Activated naive CD8-positive, alpha-beta T cell (primary cell): ENCODE data around the gene WNT1.

Experiments used
- H3K27ac Mint-ChIP-seq: one replicate; pipeline ENCODE4 v1.8.0; 2021; ENCODE audit warnings: mixed read lengths
- H3K27me3 Mint-ChIP-seq: one replicate; pipeline ENCODE4 v1.8.0; 2021; ENCODE audit warnings: mixed read lengths
- H3K36me3 Mint-ChIP-seq: one replicate; pipeline ENCODE4 v1.8.0; 2021; ENCODE audit warnings: mixed read lengths
- H3K4me1 Mint-ChIP-seq: one replicate; pipeline ENCODE4 v1.8.0; 2021; ENCODE audit warnings: low read depth, mixed read lengths
- H3K4me3 Mint-ChIP-seq: one replicate; pipeline ENCODE4 v1.8.0; 2021; ENCODE audit warnings: mild to moderate bottlenecking, mixed read lengths
- H3K9me3 Mint-ChIP-seq: one replicate; pipeline ENCODE4 v1.8.0; 2021; ENCODE audit warnings: low read depth, mixed read lengths

The WNT1 gene

DNA sequence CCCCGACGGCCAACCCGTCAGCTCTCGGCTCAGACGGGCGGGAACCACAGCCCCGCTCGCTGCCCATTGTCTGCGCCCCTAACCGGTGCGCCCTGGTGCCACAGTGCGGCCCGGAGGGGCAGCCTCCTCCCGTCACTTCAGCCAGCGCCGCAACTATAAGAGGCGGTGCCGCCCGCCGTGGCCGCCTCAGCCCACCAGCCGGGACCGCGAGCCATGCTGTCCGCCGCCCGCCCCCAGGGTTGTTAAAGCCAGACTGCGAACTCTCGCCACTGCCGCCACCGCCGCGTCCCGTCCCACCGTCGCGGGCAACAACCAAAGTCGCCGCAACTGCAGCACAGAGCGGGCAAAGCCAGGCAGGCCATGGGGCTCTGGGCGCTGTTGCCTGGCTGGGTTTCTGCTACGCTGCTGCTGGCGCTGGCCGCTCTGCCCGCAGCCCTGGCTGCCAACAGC is at the start of gene WNT1:
TSS of gene WNT1 (plus strand) at position 32 of the 450 bp plus-strand sequence. CDS start at position 361, 329 bp downstream.
- Mint-ChIP-seq H3K27ac (peak within 1 kb of the TSS; percentile 41), H3K9me3 (no peaks in the 10 kb centered on the region), H3K4me1 (peaks cover 45% of the 10 kb centered on the region), H3K4me3 (peak within 1 kb of the TSS; percentile 84), H3K36me3 (no peaks in the 10 kb centered on the region), H3K27me3 (peaks cover 5% of the 10 kb centered on the region)

DNA sequence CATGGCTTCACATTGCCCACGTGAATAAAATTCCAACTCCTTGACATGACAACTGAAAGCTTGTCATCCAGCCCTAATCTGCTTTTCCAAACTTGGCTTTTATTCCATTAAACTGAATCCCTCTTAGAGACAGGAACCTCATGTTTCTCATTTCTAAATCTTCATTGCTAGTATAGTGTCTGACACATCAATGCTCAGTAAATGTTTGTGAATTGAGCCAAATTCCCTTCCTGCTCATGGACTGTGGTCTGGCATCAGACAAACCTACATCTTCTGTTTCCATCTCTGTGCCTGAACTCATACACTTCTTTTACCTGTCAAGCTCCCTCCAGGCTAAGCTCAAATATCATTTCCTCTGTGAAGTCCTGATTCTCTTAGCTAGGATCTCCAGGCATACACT is 48.6 kb upstream of the WNT1 start:
- Mint-ChIP-seq H3K27me3 (no peaks in the 10 kb centered on the region), H3K9me3 (no peaks in the 10 kb centered on the region), H3K4me1 (peaks cover 35% of the 10 kb centered on the region), H3K36me3 (peaks cover 16% of the 10 kb centered on the region), H3K27ac (no peak overlapping the region), H3K4me3 (no peak overlapping the region)

DNA sequence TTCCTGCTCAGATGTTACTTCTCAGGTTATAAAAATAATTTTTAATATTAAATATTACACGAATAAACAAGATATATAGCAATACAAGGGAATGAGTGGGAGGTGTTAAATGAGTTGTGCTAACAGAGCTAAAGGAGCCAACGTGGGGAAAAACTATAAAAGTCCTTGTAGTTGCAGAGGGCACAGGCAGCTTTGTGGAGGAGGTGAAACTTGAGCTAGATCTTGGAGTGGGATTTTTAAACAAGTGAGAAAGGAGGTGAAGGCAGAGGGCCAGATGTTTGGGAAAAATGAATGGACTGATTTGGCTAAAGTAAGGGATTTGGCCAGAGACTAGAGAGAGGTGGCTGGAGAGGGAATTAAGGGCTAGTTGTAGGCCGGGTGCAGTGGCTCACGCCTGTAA is 47.6 kb upstream of the WNT1 start:
- Mint-ChIP-seq H3K9me3 (no peaks in the 10 kb centered on the region), H3K27me3 (no peaks in the 10 kb centered on the region), H3K36me3 (peaks cover 16% of the 10 kb centered on the region), H3K4me1 (peaks cover 35% of the 10 kb centered on the region), H3K27ac (no peak overlapping the region), H3K4me3 (no peak overlapping the region)

DNA sequence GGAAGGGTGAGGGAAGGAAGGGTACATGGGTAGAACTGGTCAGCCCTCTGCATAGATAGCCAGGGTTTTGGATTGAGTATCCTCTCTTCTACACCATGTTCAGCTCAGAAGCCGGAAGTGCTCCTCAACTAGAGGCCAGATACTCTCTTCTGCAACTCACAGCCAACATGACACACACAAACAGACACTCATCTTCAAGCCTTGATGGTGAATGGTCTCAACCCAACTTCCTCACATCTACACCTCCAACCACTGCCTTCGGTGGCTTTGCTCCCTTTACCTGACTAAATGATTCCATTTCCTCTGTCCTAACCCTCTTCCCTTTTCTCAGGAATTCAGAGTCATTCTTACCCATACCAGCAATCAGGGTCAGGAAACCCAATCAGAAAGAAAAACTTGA is 45.2 kb upstream of the WNT1 start:
- Mint-ChIP-seq H3K27ac (peak overlapping the region; percentile 64), H3K4me1 (peaks cover 24% of the 10 kb centered on the region), H3K9me3 (no peaks in the 10 kb centered on the region), H3K36me3 (peaks cover 16% of the 10 kb centered on the region), H3K27me3 (no peaks in the 10 kb centered on the region), H3K4me3 (no peak overlapping the region)

DNA sequence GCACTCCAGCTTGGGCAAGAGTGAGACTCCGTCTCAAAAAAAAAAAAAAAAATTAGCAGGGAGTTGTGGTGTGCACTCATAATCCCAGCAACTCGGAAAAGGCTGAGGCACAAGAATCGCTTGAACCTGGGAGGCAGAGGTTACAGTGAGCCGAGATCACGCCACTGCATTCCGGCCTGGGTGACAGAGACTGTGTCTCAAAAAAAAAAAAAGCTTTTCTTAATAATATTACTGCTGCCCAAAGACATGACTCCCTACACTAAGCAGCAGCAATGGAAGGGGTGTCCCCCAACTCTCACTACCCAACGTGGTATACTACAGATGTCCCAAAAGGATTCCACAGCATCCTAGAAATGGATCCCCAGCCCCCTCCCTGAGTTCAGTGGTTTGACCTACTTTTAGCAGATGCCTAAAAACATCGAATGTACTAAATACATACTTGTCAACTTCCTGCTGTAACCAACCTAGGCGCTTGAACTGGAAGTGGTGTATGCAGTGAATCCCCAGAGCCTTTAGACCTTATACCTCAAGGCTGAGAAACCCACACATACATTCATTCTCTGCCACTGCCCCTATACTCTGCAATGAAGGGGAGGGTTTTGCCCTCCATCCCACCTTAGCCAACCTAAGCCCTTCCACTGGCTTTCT is 44.3 kb upstream of the WNT1 start:
- Mint-ChIP-seq H3K27ac (peak overlapping the region; percentile 34), H3K4me1 (peaks cover 24% of the 10 kb centered on the region)

DNA sequence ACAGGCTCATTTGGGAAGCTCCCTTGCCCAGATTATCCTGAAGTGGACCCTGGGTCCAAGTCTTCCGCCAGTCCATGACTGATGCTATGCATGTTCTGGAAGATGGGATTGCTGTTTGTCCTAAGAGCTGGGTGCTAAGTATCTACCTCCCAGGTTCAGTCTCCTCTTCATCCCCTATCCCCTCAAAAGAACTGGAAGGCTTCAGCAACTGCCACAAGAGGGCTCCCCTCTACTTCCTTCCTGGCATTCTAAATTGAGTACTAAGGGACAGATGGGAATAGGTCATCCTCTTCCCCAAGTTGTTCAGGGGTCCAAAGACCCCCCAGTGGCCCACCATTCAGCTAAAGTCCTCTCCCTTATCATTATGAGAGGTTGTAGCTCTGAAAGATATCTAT is 43.8 kb upstream of the WNT1 start:
- H3K4me1 Mint-ChIP-seq, result peaks cover 24% of the 10 kb centered on the region
- no peaks in the 10 kb centered on the region for H3K9me3 Mint-ChIP-seq
- no peaks in the 10 kb centered on the region for H3K27me3 Mint-ChIP-seq
- no peak overlapping the region for H3K27ac Mint-ChIP-seq
- H3K4me3 Mint-ChIP-seq, result no peak overlapping the region
- H3K36me3 Mint-ChIP-seq, result peaks cover 16% of the 10 kb centered on the region

More for the DNA sequence above, 44.3 kb upstream of the WNT1 start:
- no peak overlapping the region for H3K4me3 Mint-ChIP-seq
- H3K27me3 Mint-ChIP-seq, result no peaks in the 10 kb centered on the region
- peaks cover 16% of the 10 kb centered on the region for H3K36me3 Mint-ChIP-seq
- no peaks in the 10 kb centered on the region for H3K9me3 Mint-ChIP-seq

DNA sequence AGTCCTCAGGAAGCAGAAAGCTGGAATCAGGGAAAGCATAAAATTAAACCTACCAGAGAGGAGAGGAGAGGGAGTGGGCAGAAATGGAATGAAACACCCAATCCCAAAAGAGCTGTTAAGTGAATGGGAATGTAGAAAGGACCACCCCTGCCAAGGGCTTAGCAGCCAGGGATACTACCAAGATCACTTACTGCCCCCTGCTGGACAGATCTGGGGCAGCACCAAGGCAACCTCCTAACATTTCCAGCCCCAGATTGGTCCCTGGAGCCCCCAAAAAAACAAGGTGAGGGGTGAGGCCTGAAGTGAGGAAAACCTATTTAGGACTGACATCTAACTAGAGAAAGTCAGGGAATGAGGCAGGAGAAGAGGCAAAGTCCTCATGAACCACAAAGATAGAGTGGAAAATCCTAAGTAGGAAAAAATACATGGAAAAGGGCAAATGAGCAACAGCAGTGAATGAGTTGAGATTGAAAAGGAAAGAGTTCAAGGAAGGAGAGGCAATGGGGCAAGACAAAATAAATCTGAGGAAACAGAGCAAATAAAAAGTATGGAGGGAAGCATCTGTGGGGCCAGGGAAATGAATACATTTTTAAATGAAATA is 41.6 kb upstream of the WNT1 start:
- Mint-ChIP-seq H3K36me3 (peaks cover 7% of the 10 kb centered on the region), H3K27me3 (no peaks in the 10 kb centered on the region), H3K9me3 (no peaks in the 10 kb centered on the region), H3K27ac (no peak overlapping the region), H3K4me1 (peaks cover 23% of the 10 kb centered on the region), H3K4me3 (no peak overlapping the region)

DNA sequence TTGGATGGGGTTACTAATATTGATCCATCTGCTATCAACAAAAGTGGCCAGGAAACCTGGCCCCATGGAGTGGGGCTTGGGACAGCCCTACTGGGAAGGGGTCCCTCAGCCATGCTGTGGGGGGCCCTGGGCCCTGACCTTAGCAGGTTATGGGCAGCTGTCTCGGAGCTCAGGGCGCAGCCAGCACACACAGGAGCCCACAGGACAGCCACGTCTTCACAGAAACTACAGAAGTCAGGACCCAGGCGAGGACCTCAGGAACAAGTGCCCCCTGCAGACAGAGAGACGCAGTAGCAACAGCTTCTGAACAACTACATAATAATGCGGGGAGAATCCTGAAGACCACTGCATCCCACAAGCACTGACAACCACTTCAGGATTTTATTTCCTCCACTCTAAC is 41.0 kb upstream of the WNT1 start:
- Mint-ChIP-seq H3K4me3 (no peak overlapping the region), H3K27ac (no peak overlapping the region), H3K27me3 (no peaks in the 10 kb centered on the region), H3K4me1 (peaks cover 23% of the 10 kb centered on the region), H3K36me3 (peaks cover 7% of the 10 kb centered on the region), H3K9me3 (no peaks in the 10 kb centered on the region)

DNA sequence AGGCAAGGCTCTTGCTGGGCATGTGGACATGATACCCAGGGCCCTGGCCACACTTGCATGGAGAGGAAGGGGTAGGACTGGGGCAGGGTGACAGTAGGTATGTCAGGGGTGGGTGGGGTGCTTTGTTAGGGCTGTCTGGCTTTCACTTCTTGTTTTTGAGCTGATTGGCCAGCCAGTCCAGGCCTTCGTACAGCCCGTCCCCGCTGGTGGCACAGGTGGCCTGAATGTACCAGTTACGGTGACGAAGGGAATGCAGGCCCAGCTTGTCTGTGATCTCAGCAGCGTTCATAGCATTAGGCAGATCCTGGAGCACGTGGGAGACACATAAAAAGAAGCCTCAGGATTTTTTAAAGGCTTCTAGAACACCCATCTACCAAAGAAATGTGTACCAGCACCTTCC is 39.3 kb upstream of the WNT1 start:
- H3K4me1 Mint-ChIP-seq, result peaks cover 12% of the 10 kb centered on the region
- no peak overlapping the region for H3K4me3 Mint-ChIP-seq
- H3K27me3 Mint-ChIP-seq, result no peaks in the 10 kb centered on the region
- H3K9me3 Mint-ChIP-seq, result no peaks in the 10 kb centered on the region
- H3K27ac Mint-ChIP-seq, result no peak overlapping the region
- H3K36me3 Mint-ChIP-seq, result no peaks in the 10 kb centered on the region

DNA sequence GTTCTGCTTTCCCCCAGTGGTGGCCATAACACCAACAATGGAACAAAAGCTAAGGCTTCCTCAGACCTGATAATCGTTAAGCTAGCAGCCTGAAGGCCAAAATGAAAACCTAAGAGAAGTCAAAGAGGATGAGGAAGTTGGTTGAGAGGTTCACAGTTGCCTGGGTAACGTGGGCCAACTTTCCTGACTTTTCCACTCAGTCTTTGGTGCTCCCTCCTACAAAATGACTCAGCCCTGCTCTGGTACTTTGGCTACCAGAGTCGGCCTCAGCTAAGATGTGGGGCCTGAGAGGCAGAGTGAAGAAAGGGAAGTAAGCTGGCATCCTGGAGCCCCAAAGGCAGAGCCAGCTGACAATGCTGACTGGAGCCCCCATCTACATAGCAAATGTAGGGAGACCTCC is 37.9 kb upstream of the WNT1 start:
- H3K27ac Mint-ChIP-seq, result no peak overlapping the region
- no peaks in the 10 kb centered on the region for H3K36me3 Mint-ChIP-seq
- H3K4me1 Mint-ChIP-seq, result peaks cover 5% of the 10 kb centered on the region
- no peak overlapping the region for H3K4me3 Mint-ChIP-seq
- H3K27me3 Mint-ChIP-seq, result no peaks in the 10 kb centered on the region
- H3K9me3 Mint-ChIP-seq, result no peaks in the 10 kb centered on the region

DNA sequence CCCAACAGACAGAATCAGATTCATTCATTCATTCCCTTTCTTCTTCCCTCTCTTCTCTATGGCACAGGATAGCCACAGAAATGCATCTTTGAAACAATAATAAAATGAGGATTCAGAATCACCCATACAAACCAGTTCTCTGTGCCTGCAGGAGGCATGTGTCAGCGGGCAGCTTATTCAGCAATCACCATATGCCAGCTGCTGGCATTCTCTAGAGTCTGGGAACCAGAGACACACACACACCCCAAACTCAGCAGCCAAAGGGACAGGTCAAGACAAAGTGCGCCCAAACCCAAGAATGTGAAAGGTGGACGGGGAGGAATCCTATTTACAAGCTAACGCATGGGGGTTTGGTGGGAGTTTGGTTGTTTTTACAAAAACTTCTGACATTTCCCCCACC is 34.9 kb upstream of the WNT1 start:
- peaks cover 11% of the 10 kb centered on the region for H3K4me1 Mint-ChIP-seq
- no peaks in the 10 kb centered on the region for H3K9me3 Mint-ChIP-seq
- peaks cover 4% of the 10 kb centered on the region for H3K36me3 Mint-ChIP-seq
- H3K27me3 Mint-ChIP-seq, result no peaks in the 10 kb centered on the region
- H3K4me3 Mint-ChIP-seq, result no peak overlapping the region
- H3K27ac Mint-ChIP-seq, result no peak overlapping the region

DNA sequence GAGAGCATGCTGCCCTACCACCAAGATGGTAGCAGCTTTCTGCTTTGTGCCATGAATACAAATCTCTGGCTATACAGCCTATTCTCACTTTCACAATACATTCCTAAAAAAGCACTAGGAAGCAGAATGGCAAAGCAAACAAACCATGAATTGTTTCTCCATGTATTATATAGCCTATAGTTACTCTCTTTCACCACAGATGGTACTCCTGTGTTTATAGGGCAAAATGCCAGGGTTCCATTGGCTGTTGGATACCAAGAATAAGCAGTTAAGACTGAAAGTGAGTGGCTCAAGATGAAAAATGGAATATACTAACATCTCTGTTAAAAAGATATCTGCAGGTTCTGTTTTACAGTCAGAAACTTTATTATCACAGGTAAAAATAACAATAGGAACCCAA is 31.9 kb upstream of the WNT1 start:
- Mint-ChIP-seq H3K4me1 (peaks cover 17% of the 10 kb centered on the region), H3K36me3 (peaks cover 9% of the 10 kb centered on the region), H3K27ac (no peak overlapping the region), H3K9me3 (no peaks in the 10 kb centered on the region), H3K27me3 (no peaks in the 10 kb centered on the region), H3K4me3 (no peak overlapping the region)

DNA sequence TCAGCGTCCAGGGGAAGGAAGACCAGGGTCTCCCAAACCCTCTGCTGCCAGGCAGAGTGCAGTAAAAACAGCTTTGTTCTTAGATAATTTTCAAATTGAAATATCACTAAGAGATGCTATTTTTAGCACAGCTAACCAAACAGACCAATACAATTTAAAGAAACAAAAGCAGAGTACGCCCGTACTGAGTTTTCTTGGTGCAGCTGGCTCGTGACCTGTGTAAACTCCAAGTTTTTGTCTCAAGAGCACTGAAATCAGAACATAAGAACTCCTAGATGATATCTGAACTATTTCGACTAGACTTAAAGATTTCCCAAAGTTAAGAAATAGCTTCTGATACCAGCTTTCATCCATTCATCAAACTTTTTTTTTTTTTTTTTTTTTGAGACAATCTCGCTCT is 31.2 kb upstream of the WNT1 start:
- Mint-ChIP-seq H3K9me3 (no peaks in the 10 kb centered on the region), H3K4me3 (no peak overlapping the region), H3K27me3 (no peaks in the 10 kb centered on the region), H3K4me1 (peaks cover 17% of the 10 kb centered on the region), H3K27ac (no peak overlapping the region), H3K36me3 (peaks cover 9% of the 10 kb centered on the region)

DNA sequence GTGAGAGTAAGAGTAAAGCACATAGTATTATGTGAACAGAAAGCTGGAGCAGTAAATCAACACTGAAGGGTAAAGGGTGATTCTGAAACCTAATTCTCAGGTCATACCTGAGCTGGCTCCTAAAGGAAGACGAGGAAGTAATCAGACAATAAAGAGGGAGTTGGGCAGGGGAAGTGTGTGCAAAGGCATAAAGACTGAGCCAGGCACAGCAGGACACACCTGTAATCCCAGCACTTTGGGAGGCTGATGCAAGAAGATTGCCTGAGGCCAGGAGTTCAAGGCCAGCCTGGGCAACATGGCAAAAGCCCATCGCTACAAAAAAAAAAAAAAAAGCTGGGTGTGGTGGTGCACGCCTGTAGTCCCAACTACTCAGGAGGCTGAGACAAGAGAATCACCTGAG is 30.4 kb upstream of the WNT1 start:
- peaks cover 9% of the 10 kb centered on the region for H3K36me3 Mint-ChIP-seq
- no peak overlapping the region for H3K27ac Mint-ChIP-seq
- H3K27me3 Mint-ChIP-seq, result no peaks in the 10 kb centered on the region
- no peaks in the 10 kb centered on the region for H3K9me3 Mint-ChIP-seq
- H3K4me3 Mint-ChIP-seq, result no peak overlapping the region
- peaks cover 20% of the 10 kb centered on the region for H3K4me1 Mint-ChIP-seq

DNA sequence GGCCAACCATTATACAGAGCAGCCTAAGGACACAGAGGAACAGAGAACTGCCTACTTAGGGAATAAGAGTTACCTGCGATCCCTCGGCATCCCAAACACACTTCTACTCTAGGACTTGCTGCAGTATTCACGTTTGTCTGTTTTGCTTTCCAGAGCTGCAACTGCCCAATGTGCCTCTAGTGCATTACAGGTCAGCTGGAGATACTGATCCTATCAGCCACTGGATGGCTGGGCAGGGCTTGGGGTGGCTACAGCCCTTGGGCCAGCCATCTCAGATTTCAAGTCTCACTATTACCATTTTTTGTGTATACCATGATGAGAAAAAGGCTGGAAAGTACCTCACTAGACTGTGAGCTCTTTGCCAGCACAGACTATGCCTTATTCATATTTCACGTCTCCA is 25.4 kb upstream of the WNT1 start:
- H3K4me3 Mint-ChIP-seq, result no peak overlapping the region
- H3K27me3 Mint-ChIP-seq, result no peaks in the 10 kb centered on the region
- H3K36me3 Mint-ChIP-seq, result peaks cover 5% of the 10 kb centered on the region
- H3K4me1 Mint-ChIP-seq, result peaks cover 39% of the 10 kb centered on the region
- H3K27ac Mint-ChIP-seq, result no peak overlapping the region
- H3K9me3 Mint-ChIP-seq, result no peaks in the 10 kb centered on the region

DNA sequence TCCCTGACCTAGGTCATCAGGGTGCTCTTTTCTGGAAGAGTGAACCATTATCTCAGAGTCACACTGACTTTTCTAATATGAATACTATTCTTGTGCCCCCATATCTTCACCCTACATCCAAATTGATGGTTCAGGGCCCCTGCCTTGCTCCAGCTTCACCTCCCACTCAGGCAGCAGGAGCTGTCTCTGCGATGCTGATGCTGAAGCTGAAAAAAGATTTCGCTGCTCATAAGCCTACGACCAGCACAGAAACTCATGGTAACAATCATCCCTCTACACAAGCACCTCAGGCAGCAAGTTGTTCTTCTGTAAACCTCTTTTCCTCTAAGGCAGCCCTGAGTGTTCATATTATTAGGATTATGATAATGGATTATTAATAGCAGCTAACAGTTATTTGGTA is 24.1 kb upstream of the WNT1 start:
- no peaks in the 10 kb centered on the region for H3K9me3 Mint-ChIP-seq
- H3K27ac Mint-ChIP-seq, result no peak overlapping the region
- H3K27me3 Mint-ChIP-seq, result no peaks in the 10 kb centered on the region
- peaks cover 2% of the 10 kb centered on the region for H3K36me3 Mint-ChIP-seq
- H3K4me3 Mint-ChIP-seq, result no peak overlapping the region
- peaks cover 38% of the 10 kb centered on the region for H3K4me1 Mint-ChIP-seq
